Fibroblast of mammary gland (primary cell): ENCODE results near the gene LILRB3.
"Not testable (repeated sequence)": the region's sequence is repeated elsewhere in the genome, so short reads cannot be mapped to it uniquely, and the experiment has no call there.

Experiments used
- DNase-seq: peaks from one replicate; pipeline ENCODE4 v3.0.0-alpha.2; 2010; ENCODE audit warnings: low read depth
- H3K4me3 ChIP-seq: 2 replicates; pipeline ENCODE4 v1.5.1; 2011; ENCODE audit warnings: low read depth, mild to moderate bottlenecking, low read length, moderate library complexity; ENCODE audit not compliant: control insufficient read depth
- TF ChIP-seq, protein P1 (sequence below): conservative IDR thresholded peaks from 2 replicates; pipeline ENCODE4 v1.5.1; 2011; ENCODE audit warnings: low read depth, low read length, inconsistent platforms; ENCODE audit not compliant: control insufficient read depth, insufficient read depth

Gene LILRB3

DNA sequence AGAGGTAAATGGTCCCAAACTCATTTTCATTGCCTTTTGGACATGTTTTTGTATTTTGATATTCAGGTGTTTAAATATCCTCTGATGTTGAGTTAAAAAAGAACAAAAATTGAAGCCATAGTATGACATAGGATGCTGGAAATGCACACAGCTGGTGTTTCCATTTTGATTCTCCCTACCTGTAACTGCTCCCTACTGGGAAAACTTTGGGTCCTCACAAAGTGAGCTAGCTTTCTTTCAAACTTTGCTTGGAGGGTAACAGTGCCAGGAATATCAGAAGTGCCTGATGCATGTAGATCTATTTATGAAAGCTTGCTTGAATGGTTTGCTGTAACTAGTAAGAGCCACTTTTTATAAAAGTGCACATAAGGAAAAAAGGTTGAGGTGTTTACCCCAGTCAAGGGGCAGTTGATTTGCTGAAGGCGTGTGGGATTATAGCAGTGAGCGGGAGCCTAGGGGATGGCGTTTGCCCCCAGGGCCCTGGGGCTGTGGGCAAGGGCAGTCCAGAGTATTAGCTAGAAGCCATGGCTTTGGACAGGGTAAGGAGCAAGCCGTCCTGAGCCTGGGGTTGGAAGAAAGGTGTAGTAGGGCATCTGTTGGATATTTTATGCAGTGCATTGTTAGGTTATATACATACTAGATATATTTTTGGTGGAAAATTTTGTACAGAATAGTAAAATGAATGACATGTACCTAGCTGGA, 17.9 kb downstream of the LILRB3 start:
- H3K4me3 ChIP-seq = no peak overlapping the region
- TF ChIP-seq, protein P1, sequence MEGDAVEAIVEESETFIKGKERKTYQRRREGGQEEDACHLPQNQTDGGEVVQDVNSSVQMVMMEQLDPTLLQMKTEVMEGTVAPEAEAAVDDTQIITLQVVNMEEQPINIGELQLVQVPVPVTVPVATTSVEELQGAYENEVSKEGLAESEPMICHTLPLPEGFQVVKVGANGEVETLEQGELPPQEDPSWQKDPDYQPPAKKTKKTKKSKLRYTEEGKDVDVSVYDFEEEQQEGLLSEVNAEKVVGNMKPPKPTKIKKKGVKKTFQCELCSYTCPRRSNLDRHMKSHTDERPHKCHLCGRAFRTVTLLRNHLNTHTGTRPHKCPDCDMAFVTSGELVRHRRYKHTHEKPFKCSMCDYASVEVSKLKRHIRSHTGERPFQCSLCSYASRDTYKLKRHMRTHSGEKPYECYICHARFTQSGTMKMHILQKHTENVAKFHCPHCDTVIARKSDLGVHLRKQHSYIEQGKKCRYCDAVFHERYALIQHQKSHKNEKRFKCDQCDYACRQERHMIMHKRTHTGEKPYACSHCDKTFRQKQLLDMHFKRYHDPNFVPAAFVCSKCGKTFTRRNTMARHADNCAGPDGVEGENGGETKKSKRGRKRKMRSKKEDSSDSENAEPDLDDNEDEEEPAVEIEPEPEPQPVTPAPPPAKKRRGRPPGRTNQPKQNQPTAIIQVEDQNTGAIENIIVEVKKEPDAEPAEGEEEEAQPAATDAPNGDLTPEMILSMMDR = no peak

DNA sequence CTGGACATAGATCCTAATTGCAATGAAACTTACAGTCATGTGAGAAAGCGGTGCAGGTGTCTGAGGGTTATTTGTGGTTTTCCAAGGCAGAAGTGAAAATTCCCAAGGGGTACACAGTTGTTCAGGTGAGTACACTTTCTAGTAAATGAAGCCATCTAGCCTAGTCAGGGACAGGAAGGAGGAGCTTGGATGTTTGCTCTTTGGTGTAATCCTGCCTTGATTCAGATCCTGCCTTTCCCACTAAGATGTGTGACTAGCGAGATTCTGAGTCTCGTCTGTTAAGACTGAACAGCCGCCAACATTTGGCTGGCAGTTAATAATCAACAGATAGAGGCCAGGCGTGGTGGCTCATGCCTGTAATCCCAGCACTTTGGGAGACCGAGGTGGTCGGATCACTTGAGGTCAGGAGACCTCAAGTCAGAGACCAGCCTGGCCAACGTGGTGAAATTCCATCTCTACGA, 19.6 kb downstream of the LILRB3 start:
- TF ChIP-seq, protein P1 = no peak
- peak; percentile 65 for DNase-seq
- H3K4me3 ChIP-seq = peak overlapping the region; percentile 97

More for the DNA sequence above, 17.9 kb downstream of the LILRB3 start:
- DNase-seq = no peak

DNA sequence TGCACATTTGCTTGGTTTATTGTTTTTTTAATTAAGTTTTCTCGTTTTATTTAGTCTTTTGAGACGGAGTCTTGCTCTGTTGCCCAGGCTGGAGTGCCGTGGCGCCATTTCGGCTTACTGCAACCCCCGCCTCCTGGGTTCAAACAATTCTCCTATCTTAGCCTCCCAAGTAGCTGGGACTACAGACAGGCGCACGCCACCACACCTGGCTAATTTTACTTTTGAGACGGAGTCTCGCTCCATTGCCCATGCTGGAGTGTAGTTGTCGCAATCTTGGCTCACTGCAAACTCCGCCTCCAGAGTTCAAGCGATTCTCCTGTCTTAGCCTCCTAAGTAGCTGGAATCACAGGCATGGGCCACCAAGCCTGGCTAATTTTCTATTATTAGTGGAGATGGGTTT, 20.8 kb downstream of the LILRB3 start:
- no peak for DNase-seq

DNA sequence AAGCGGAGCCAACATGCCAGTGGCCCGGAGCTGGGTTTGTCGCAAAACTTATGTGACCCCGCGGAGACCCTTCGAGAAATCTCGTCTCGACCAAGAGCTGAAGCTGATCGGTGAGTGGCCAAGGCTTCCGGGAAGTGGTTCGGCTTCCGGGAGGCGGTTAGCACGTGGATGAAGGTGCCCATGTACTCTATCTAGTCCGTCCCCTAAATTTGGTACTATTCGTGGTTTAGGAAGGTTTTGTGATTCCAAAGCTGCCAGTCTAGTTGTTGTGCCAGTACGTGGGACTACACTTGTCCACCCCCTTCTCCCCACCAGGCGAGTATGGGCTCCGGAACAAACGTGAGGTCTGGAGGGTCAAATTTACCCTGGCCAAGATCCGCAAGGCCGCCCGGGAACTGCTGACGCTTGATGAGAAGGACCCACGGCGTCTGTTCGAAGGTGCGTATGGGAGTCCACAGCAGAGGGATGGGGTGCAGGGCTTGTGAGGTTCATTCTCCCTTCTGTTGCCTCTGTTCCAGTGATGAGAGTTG, 21.6 kb downstream of the LILRB3 start:
- peak overlapping the region; percentile 97 for H3K4me3 ChIP-seq
- TF ChIP-seq, protein P1 = no peak
- DNase-seq = no peak

More for the DNA sequence above, 20.8 kb downstream of the LILRB3 start:
- H3K4me3 ChIP-seq = peak overlapping the region; percentile 97
- TF ChIP-seq, protein P1 = no peak

DNA sequence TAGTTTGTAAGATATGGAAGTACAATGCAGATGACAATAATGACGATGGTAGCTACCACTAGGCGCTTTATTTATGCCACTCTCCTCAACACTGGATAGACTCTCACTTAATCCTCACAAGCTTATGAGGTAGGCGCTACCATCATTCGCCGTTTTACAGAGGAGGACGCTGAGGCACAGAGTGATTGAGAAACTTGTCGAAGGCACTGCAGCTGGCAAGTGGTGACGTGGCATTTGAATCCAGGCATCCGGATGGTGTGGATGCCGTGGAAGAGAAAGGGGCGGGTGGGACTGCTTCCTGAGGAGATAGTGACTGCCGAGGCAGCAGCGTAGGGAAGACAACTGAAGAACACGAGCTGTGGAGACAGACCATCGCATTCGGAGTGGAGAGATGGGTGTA, 23.4 kb downstream of the LILRB3 start:
- no peak for DNase-seq
- no peak overlapping the region for H3K4me3 ChIP-seq
- TF ChIP-seq, protein P1 = no peak

DNA sequence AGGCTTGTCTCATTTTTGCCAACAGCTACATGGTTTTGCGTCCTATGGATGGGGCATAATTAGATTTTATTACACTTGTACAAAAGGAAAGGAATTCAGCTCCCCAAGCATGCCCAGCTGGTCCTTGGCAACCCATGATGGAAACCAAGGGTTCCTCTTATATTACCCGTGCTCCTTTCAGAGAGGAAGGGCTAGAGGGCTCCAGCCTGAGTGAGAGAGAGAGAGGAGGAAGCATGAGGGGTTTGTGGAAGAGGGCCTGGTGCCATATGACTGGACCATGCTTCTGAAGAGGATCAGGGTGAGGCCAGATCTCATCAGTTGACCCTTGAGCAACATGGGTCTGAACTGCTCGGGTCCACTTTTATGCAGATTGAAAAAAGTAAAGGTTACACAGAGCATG, 25.7 kb downstream of the LILRB3 start:
- DNase-seq = no peak
- TF ChIP-seq, protein P1 = no peak
- no peak overlapping the region for H3K4me3 ChIP-seq

DNA sequence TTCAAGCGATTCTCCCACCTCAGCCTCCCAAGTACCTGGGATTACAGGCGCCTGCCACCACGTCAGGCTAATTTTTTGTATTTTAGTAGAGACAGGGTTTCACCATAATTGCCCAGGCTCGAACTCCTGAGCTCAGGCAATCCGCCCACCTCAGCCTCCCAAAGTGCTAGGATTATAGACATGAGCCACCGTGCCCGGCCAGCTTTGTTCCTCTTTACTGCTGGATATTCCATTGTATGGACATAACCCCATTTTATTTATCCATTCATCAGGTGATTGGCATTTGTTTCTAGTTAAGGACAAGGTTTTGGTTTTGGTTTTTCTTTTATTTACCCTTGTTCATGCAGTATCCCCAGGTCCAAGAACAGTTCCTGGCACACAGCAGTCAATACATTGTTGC, 26.3 kb downstream of the LILRB3 start:
- TF ChIP-seq, protein P1 = no peak
- no peak overlapping the region for H3K4me3 ChIP-seq
- DNase-seq = no peak

DNA sequence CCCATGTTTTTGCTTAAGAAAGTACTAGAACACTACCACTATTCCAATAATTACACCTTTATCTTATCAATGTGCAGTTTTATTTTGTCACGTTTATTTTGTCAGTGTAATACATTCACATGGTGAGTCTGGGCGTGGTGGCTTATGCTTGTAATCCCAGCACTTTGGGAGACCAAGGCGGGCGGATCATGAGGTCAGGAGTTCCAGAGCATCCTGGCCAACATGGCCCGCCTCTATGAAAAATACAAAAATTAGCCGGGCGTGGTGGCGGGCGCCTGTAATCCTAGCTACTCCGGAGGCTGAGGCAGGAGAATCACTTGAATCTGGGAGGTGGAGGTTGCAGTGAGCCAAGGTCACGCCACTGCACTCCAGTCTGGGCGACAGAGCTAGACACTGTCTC, 28.3 kb downstream of the LILRB3 start:
- H3K4me3 ChIP-seq, DNase-seq: not testable (repeated sequence)
